GM21619 (cell line): Measurements from ENCODE around the gene NDUFS3.
"Not testable (repeated sequence)": the region's sequence is repeated elsewhere in the genome, so short reads cannot be mapped to it uniquely, and the experiment has no call there.

Experiments used
- ATAC-seq: cut with Tn5 transposase; IDR thresholded peaks from one replicate; pipeline ENCODE4 v1.9.1; 2021; ENCODE audit not compliant: unreplicated experiment

Gene NDUFS3

DNA sequence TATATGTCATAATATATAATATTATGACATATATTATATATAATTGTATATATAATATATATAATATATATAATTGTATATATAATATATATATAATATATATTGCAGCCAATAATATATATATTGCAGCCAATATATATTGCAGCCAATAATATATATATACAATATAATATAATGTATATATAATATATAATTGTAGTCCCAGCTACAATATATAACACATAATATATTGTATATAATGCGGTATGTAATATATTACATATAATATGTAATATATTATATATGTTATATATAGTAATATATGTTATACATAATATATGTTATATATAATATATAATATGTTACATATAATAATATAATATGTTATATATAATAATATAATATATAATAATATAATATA is 20.2 kb upstream of the NDUFS3 start:
- ATAC-seq: no peak

DNA sequence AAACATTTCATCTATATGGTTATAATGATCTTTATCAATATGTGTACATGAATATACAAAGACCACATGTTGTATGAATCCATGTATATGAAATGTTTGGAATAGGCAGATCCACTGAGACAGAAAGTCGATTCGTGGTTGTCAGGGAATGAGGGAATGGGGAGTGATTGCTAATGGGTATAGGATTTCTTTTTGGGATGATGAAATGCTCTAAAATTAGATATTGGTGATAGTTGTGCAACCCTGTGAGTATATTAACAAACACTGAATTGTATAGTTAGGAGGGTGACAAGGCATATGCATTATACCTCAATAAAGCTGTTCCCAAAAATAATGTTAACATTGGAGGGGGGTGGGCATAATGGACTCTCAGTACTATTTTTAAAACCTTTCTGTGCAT is 18.4 kb upstream of the NDUFS3 start:
- no peak for ATAC-seq

DNA sequence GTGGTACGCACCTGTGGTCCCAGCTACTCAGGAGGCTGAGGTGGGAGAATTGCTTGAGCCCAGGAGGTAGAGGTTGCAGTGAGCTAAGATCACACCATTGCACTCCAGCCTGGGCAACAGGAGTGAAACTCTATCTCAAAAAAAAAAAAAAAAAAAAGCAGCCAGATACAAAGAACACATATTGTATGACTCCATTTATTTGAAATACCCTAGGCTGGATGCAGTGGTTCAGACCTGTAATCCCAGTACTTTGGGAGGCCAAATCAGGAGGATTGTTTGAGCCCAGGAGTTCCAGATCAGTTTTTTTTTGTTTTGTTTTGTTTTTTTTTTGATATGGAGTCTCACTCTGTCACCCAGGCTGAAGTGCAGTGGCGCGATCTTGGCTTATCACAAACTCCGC is 16.5 kb upstream of the NDUFS3 start:
- ATAC-seq: not testable (repeated sequence)

DNA sequence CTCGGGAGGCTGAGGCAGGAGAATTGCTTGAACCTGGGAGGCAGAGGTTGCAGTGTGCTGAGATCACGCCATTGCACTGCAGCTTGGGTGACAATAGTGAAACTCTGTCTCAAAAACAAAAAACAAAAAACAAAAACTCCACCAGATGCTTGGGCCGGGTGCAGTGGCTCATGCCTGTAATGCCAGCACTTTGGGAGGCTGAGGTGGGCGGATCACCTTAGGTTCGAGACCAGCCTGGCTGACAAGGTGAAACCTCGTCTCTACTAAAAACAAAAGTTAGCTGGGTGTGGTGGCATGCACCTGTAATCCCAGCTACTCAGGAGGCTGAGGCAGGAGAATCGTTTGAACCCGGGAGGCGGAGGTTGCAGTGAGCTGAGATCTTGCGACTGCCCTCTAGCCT is 14.5 kb upstream of the NDUFS3 start:
- ATAC-seq: not testable (repeated sequence)

DNA sequence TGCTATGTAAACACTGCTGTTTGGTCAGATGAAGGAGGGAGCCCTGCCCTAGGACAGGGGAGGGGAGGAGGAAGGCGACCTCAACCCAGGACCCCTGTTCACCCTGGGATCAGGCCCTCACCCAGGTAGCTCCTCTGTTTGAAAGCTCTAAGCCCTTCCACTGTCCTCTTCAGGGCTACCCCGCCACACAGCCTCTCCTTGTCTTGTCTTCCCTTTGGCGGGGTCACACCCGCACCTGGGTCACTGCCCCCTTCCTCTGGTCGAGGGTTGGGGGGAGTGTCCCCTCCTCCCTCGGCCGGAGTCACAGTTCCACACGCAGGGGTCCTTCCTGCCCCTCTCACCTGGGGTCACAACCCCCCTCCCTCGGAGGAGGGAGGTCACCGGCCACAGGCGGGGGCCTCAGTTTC is 13.9 kb upstream of the NDUFS3 start:
- no peak for ATAC-seq

DNA sequence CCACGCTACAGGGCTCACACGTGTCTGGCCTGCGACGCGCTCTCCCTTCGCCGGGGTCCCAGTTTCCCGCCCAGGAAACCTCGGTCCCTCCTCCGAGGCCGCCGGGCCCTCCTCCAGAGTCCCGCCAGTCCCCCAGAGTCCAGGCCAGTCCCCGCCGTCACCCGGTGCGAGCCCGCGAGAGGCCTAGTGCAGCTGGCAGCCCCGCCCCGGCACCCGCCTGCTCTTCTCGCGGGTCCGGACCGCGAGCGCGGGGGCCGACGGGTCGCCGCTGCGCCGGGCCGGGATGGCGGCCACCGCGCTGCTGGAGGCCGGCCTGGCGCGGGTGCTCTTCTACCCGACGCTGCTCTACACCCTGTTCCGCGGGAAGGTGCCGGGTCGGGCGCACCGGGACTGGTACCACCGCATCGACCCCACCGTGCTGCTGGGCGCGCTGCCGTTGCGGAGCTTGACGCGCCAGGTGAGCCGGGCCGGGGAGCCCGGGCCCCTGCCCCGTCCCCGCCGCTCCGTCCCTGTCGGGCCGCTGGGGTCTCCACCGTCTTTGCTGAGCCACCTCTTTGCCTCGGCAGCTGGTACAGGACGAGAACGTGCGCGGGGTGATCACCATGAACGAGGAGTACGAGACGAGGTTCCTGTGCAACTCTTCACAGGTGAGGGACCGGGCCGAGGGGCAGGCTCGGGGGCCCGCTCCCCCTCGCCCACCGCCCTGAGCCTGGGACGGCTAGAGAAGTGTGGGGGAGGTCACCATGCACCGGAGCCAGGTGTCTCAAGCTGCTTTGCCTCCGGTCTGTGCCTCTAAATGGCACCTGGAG is 13.3 kb upstream of the NDUFS3 start, which contains the start of gene PTPMT1:
Gene PTPMT1, plus strand, starts transcription at position 260 of the 809 bp plus-strand sequence. Its CDS starts 24 bp downstream, at position 284.
- peak; percentile 95 for ATAC-seq

DNA sequence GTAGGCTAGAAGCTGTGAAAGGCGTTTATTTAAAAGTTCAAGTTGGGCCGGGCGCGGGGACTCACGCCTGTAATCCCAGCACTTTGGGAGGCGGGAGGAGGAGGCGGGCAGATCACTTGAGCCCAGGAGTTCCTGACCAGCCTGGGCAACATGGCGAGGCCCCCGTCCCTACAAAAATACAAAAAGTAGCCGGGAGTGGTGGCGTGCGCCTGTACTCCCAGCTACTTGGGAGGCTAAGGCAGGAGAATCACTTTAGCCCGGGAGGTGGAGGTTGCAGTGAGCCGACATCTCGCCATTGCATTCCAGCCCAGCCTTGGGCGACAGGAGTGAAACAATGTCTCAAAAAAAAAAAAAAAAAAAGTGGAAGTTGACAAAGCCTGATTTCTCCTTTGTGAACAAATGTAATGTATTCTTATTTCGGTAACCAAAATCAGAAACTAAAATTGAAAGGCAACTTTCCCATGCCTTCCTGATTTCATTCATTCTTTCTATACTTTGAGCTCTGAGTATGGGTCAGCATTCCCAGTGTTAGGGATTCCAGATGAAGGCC is 12.7 kb upstream of the NDUFS3 start:
- ATAC-seq: no peak

DNA sequence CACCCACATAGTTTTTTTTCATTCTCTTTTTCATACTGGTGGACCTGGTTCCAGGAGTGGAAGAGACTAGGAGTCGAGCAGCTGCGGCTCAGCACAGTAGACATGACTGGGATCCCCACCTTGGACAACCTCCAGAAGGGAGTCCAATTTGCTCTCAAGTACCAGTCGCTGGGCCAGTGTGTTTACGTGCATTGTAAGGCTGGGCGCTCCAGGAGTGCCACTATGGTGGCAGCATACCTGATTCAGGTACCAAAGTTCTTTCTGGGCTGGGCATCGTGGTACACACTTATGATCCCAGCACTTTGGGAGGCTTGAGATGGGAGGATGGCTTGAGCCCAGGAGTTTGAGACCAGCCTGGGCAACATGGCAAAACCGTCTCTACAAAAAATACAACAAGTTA is 9.2 kb upstream of the NDUFS3 start:
- no peak for ATAC-seq

DNA sequence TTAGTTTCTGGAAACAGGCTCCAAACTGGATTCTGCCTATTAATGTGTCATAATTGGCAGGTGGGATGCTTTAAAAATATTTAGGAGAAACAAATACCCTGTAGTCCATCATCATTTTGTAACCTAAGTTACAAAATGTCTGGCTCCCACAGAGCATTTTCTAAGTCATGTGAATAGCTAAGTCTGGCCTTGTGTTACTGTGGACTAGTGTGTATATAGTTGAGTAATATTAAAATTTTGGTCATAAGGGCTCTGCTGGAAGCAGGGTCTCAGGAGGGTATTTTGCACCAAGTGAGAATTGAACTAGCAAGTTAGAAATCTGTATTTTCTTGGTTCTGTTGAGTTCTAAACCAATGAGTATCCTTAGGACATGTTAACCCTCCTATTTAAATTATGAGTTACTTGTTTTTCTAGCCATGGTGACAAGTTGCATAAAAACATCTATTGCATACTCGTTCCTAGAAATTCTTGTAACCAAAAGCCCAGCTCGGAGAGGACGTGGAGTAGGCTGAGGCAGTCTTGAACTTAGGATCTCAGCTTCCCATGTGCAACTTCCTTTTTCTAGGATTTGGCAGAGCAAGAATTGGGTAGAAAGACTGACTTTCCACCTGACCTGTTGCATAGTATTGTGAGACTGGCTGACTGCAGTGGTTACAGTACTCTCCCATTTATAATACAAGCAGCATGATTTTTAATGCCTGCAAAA is 8.1 kb upstream of the NDUFS3 start:
- ATAC-seq: no peak

DNA sequence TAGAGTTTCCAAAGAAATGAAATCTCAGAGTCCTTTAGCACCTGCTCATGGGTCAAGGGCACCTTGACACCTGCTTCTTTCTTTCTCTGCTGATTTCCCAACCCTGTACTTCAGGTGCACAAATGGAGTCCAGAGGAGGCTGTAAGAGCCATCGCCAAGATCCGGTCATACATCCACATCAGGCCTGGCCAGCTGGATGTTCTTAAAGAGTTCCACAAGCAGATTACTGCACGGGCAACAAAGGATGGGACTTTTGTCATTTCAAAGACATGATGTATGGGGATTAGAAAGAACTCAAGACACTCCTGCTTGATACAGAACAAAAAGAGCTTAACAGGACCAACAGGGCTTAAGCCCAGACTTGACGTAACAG is 7.5 kb upstream of the NDUFS3 start:
- no peak for ATAC-seq

DNA sequence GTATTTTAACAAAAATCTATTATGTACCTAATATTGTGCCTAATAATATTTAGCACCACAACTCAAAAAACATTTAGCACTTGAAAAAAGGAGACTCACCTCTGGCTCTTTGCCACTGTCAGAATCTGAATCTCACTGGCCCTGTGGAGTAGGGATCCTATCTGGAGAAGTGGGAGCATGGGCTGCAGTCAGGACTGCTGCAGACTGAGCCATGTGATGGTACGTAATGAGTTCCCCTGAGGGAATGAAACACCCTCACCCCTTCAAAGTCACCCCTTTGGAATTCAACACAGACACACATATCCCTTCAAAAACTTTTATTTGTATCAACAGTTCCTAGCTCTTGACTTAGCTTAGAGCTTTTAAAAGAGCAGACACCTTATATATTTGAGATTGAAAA is 7.0 kb upstream of the NDUFS3 start:
- ATAC-seq: no peak

DNA sequence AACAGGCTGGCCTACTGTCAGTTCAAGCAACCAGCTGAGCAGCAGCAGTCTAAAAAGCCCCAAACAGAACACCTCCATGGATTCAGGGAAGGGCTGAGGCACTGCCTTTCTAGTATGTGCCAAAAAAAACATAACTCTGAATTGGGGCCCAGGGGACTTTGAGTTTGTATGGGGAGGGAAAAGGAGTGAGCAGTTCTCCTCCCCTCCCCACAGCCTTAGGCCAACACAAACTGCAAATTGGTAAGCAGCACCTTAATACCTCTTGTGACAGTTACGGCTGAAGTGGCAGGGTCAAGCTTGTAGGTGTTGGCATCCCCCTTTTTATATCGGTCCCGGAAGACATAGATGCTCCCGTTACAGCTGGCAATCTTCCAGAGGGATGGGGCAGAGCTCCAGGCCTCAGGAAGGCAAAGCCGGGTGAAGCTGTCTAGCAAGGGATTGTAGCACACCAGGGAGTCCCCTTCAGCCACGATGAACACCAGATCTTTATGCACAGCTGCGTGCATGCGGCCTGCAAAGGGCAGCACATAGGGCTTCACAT is 6.1 kb upstream of the NDUFS3 start:
- ATAC-seq: no peak

DNA sequence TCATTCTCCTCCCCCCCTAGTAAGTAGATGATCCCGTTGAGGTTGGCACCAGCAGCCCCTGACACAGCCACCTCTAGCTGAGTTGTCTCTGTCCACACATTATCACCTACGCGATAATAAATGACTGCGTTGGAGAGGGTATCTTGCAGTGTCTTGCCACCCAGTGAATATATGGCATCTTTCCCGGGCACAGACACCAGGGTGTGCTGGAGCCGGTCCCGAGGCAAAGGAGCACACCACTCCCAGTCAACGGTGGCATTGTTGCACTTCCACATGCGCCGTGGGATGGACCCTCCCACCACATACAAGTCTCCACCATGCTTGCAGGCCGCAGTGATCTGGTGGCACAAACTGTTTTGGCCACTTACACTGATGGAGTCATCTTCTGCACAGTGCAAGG is 5.6 kb upstream of the NDUFS3 start:
- ATAC-seq: no peak

DNA sequence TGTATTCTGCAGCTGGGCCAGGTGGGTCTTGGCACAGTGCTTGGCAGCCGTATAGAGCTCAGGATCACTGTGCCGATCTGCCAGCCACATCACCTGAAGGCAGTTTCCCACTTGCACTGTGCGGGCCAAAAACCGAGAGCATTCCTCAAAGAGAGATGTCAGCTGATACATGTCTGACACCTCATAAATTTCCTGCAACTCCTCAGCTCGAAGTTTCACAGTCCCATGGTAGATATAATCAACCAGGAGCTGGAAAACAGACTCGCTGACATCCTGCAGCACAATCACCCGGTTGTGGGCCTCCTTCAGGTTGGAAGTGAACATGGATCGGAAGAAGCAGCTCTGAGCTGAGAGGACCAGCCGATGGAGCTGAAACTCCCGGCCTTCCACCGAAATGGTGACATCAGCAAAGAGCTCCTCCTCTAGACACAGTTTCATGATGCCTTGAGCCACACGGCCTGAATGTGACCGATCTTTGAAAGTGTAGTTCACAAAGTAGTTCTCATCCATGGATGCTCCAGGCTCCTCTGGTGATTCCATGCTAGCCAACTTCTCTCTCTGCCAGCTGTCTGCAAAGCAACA is 1.3 kb upstream of the NDUFS3 start:
- ATAC-seq: no peak

DNA sequence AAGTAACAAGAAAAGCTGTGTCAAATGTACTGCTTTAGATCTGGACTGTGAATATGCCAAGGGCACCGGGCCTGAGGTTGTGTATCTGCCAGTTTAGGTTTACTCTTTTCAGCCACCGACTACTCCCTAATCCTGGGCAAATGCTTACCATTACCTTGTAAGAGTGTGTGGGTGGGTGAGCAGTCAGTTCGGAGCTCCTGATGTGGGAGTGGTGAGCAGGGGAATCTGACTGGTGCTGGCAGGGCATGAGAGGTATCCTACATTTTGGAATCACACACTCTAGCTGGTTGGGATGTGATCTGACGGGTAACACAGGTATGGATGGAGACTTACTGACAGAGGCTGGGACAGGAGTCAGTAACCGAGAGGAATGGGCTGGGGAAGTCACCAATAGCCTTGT is 5.0 kb downstream of the NDUFS3 start:
- no peak for ATAC-seq

DNA sequence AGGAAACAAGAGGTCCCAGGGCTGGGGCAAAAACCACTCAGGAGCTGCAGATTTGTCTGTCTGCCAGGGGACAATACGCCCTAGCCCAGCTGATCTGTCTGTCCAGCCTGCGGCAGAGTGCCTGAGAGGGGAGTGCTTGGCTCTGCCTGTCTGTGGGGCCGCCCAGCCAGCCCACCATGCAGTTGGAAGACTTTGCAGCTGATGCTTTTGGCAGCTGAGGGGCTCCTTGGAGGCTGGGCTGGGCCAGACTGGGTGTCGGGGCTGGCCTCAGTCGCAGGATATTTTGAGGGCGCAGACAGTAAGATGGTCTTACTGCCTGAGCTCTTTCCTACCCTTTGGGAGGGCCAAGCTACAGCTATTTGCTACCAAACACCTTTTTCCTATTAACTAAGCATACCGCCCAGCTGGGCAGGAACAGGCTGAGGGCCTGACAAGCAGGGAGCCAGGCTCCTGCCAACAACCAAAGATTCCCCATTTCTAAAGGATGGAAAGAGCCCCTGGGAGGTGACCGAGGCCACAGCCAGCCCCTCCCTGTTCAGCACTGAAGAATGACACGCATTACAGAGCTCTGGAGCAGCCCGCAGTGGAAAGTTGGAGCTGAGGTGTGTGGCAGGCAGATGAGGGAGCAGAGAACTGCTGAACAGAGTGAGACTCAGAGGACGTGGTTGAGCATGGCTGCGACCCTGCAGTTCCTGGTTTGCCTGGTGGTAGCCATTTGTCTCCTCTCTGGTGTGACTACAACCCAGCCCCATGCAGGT is 7.4 kb downstream of the NDUFS3 start, which contains the start of gene FAM180B:
Gene FAM180B, plus strand, starts transcription at position 581 of the 758 bp plus-strand sequence. Its CDS starts 91 bp downstream, at position 672.
- ATAC-seq: no peak

DNA sequence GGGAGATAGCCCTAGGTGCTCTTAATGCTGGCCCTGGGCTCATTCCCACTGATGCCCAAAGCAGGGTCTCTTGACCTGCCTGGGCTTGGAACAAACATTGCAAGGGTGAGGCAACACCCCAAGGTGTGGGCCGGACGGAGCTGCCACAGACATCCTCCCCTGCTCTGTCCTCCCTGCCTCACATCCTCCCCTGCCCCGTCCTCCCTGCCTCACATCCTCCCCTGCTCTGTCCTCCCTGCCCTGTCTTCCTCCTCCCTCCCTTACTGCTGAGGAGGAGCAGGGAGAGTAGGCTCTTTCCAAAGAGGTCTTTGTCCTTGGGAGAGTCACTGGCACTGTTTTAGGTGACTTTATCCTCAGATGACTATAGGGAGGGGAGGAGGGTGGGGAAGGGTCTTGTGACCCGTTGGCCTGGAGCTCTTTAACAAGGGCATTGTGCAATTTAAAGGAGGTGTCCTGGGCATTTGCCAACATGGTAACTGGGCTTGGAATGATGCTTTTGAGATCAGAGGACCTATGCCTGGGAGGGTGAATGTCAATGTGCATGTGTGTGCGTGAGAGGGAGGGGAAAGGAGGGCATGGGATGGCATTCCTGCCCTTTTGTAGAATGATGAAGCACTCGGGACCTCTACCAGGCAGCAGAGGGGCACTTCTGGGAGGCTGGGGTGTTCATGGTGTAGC is 8.3 kb downstream of the NDUFS3 start:
- ATAC-seq: no peak

DNA sequence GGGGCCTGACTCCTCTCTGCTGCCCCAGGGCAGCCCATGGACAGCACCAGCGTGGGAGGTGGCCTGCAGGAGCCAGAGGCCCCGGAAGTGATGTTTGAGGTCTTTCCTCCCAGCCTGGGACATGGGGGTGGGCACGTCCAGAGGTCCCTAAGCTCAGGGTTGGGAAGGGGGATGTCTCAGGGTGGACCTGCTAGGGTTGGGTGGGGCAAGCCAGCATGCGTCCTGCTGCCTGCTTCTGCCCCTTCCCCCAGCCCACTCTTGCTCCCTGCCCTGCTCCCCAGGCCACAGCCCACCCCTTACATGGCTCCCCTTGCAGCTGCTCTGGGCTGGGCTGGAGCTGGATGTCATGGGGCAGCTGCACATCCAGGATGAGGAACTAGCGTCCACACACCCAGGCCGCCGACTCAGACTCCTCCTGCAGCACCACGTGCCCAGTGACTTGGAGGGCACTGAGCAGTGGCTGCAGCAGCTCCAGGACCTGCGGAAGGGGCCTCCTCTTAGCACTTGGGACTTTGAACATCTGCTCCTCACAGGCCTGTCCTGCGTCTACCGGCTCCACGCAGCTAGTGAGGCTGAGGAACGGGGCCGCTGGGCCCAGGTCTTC is 9.0 kb downstream of the NDUFS3 start:
- no peak for ATAC-seq

DNA sequence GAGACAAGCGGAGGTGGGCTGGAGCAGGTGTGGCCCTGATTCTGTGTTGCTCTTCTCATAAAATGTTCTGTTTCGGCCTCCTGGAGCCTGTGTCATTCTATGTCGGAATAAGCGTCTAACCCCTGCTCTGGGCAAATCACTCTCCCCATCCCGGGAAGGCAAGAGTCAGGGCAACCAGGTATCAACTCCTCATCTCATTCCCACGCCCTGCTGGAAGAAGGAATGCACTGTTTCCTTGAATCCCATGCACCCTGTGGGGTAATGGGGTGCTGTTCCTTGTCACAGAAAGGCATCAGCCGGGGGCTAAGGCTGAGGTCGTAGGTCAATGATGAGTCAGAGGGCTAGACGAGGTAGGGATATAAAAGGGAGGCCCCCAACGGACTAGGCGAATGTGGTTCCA is 10.2 kb downstream of the NDUFS3 start:
- ATAC-seq: no peak

DNA sequence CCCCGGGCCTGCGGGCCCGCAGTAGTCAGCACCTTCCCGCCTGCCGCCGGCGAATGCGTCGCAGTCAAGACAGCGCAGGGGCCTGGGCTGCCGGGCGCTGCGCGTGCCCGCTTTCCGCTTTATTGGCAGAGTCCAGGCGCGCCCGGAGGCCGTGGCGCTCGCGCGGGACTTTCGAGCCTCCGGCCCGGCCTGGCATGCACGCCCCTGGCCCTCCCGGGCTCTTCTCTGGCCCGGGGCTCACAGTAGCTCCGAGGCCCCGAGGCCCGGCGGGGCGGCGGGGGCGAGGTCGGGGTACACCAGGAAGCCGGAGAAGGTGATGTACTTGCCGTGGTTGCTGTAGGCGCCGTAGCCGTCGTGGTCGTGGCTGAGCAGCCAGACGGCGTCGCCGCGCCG is 10.7 kb downstream of the NDUFS3 start:
- ATAC-seq: no peak
